HG03575 (cell line): ENCODE results near the gene ORMDL3.
"Not testable (repeated sequence)": the region's sequence is repeated elsewhere in the genome, so short reads cannot be mapped to it uniquely, and the experiment has no call there.

Source experiments
- ATAC-seq: cut with Tn5 transposase; IDR thresholded peaks from one replicate; pipeline ENCODE4 v1.9.1; 2021; ENCODE audit not compliant: unreplicated experiment, insufficient number of reproducible peaks, low FRiP score; ENCODE audit errors: extremely low read depth

Gene ORMDL3

DNA sequence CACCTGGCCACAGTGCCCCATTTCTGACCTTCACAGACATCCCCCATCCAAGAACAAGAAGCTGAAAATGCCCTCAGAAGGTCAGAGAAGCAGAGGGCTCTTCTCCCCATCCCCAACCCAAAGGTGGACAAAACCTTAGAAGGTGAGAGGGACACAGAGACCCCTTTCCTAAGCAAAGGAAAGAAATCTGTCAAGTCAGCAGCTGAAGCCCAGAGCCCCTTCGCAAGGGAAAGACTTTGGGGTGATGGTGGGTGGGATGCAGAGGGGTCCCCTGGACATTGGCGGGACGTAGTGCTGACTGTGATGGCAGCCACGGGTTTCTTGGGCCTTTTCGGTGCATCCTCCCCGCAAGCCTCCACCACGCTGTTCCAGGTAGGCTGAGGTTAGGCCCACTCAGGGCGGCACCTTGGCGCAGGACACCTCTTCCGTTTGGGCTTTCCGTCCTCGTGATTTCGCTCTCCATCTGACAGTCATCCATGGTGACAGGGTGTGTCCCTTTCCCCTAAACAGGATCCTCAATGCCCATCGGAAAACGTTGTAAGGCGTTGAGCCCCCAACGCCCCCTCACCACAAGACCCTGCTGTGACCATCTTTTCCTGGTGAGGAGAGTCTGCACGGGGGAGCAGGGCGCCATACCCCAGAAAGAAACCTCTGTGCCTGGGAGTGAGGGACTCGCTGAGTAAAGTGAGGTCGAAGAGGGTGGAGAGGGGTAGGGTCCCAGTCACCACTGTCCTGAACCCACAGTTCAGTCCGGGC lies 24.7 kb upstream of the ORMDL3 start:
- ATAC-seq, result no peak

DNA sequence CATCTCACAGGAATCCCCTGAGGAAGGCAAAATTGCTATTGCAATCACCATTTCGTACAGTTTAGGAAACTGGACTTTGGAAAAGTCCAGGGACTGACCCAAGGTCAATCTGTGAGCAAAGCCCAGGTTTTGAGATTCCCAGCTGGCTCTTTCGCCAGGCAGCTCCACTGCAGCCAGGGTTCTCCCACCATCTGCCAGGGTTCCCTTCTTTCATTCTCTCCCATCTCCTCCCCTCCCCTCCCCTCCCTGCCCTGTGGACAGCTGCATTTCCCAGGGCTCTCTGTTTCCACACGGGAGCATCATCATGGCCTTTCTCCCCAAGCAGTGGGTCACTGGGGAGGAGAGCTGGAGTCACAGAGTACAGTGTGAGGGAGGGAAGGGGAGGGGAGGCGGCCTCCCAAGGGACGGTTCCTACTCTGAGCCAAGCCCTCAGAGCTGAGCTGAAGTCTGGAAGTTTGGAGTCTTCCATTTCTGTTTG lies 23.5 kb upstream of the ORMDL3 start:
- no peak for ATAC-seq

DNA sequence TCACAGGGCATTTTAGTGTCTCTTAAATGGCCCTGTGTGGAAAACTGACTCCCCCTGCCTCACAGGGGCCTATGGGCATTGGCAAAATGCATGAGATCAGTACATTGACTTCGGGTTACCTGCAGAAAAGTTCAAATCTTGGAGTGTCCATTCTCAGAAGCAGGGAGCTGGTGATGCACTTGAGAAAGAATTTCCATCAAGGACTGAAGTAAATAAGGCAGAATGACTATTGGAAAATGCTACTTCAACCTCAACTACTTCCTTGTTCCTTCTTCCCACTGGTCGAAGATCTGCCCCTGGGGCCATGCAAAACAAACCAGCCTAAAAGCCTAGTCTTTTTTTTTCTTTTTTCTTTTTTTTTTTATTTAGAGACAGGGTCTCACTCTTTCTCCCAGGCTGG lies 21.6 kb upstream of the ORMDL3 start:
- ATAC-seq, result no peak

DNA sequence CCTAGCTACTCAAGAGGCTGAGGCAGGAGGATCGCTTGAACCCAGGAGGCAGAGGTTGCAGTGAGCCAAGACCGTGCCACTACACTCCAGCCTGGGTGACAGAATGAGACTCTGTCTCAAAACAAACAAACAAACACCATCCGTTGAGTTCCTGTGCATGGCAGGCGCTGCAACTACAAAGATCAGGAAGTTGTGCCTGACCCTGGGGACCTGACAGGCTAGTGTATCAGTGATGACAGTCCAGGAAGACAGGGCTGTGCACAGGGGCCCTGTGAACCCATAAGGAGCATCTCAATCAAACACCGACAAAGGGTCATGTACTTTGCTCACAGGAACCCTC lies 21.1 kb upstream of the ORMDL3 start:
- not testable (repeated sequence) for ATAC-seq

DNA sequence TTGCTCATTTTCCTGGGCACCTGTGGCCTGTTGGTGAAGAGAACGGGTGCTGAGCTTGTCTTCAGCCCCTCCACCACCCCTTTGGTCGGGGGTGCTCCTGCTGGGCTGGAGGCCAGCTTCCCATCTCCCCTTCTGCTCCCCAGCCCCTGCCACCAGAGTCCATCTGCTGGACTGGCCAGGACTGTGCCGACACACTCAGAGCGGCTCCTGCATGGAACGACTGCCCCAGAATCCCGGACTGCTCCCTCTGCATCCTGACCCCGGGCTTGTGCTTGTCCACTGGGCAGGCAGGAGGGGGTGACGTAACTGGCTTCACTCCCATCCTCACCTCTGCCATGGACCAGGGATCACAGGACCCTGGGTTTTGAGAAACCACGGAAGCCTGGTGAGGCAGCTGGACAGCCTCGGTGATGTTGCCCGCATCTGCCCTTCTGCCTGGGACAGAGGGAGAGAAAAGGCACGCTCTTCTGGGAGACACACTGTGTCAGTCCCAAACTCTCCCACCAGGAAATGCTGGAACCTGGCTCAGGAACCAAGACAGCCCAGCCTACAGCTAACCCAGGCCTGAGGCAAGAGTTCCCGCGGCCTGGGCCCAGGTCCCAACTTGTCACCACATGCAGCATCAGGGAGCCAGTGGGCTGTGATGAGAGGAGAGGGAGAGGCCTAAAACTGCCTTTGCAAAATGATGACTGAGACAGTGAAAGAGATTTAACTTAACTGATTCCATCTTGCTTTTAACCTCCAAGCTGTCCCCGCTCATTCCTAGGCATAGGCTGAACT lies 19.3 kb upstream of the ORMDL3 start:
- no peak for ATAC-seq

DNA sequence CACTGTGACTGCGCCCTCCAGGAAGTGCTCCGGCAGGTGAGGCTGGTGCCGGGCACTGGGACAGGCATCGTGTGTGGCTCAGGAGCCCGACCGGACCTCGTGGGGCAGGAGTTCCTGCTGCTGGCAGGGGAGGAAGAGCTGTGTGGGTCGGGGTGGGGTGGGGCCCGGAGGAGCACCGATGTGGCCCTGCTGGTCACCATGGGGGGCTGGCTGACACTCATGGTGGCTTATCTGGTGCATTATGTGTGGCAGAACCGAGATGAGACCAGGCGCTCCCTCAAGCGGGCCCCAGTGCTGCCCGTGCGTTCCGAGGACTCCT lies 17.0 kb upstream of the ORMDL3 start:
- no peak for ATAC-seq

DNA sequence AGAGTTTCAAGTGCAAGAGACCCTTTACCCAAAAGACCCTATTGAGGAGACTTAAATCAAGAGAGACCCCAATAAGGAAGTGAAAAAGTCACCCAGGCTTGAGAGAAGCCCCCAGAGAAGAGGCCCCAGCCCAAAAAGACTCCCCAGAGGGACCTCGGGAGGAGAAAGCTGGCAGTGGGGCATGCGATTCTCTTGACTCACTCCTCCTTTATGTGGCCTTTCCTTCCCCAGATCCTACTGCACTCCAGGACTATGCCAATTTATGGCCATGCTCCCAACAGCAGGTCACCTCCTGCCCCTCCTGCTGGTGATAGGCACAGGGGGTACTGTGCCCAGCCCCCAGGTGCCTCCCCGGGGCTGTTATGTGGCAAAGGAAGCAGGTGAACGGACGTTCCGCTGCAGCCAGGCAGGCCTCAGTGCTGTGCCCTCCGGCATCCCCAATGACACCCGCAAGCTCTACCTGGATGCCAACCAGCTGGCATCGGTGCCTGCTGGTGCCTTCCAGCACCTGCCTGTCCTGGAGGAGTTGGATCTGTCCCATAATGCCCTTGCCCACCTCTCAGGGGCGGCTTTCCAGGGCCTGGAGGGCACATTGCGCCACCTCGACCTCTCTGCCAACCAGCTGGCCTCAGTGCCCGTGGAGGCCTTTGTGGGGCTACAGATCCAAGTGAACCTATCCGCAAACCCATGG lies 16.4 kb upstream of the ORMDL3 start:
- no peak for ATAC-seq

DNA sequence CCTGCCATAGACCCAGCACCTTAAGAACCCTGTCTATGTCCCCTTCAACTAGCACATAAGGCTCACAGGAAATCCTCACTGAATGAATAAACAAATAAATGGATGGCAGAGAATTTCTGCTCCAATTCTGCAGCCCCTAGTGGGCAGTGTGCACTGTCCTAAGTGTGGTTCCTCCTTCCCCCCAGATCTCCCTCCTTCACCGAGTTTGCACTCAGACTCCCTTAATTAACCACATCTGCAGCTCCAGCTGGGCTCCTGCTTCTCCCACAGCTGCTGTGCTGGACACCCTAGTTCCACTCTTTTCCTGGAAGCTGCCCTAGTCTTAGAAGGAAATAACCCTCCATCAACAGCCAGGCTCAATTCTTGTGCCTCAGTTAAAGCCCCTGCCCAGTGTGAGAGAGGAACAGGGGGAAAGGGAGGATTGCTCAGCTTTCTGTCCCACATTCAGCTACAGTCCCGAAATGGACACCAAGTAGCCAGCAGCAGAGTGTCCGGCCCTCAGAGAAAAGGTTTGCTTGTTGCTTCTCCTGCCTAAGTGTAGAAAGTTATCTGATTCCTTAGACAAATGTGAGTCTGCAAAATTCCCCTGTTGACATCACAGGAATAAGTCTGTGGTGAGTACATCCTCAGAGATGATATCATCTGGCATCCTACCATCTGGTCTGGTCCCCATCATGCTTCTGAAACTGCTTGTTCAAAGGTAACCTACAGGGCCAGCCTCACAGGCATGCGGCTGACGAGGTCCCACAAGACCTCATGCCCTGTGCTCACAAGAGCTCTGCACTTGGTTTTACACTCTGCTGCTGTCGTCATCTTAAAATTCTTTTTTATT lies 12.4 kb upstream of the ORMDL3 start:
- no peak for ATAC-seq

DNA sequence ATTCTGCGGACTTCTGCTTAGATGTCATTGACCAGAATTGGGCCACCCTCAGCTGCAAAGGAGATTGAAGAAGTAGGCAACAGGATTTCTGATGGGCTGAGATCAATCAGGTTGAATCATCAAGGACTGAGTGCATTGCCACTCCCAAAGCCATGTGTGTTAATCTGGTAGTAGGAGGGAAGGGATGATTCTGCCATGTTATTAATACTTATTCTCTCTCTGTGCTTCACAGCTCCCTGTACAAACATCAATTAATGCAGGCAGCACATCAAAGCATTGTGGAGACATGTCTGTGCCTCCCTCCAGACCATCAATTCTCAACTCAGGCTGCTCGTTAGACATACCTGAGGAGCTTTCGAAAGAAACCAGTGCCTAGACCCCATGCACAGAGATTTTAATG lies 11.7 kb upstream of the ORMDL3 start:
- no peak for ATAC-seq

DNA sequence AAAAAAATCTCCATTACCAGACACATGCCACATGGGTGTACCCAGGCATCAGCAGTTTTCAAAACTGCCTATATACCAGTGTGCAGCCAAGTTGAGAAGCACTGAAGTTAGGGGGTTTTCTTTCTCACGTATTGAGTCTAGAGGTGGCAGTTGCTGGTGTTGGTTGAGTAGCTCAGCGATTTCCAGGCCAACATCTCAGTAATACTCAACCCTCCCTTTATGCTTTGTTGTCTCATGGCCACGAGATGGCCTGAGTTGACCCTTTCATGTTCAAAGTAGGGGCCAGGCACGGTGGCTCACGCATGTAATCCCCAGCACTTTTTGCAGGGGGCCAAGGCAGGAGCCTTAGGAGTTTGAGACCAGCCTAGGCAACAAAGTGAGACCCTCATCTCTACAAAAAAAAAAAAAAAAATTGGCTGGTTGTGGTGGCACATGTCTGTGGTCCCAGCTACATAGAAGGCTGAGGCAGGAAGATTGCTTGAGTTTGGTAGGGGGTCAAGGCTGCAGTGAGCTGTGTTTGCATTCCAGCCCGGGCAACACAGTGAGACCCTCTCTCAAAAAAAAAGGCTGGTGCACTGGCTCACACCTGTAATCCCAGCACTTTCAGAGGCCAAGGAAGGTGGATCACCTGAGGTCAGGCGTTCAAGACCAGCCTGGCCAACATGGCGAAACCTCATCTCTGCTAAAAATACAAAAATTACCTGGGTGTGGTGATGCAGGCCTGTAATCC lies 10.9 kb upstream of the ORMDL3 start:
- no peak for ATAC-seq

DNA sequence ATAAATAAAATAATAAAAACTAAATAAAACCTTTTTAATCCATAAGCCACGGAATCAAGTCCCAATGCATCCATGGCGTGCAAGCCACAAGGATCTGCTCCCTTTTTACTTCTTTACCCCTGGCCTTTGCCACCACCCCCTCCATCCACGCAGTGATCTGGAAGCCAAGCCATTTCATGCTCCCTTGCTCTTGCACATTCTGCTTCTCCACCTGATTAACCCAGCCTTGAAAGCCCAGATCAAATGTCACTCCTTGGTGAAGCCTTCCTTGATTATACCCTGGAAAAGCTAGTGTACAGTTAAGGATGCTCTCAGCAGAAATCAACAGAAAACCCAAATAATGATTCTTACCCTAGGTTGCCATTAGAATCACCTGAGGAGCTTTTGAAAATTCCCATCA lies 10.0 kb upstream of the ORMDL3 start:
- no peak for ATAC-seq

DNA sequence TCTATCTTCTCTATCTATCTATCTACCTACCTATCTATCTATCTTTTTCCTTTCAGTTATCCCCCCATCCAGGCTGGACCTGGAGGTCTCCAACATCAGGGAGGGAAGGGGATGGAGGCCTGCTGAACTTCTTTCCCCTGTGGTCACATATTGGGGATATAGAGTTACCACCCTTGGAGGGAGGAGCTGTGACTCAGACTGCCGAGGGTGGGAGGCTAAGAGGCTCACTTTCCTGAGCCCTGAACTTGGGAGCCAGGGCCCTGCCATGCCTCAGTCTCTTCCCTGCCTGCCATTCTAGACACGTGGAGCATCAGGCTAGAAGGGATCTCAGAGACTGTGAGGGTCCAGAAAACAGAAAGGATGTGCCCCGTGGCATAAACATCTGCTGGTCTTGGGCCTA lies 8.5 kb upstream of the ORMDL3 start:
- no peak for ATAC-seq

DNA sequence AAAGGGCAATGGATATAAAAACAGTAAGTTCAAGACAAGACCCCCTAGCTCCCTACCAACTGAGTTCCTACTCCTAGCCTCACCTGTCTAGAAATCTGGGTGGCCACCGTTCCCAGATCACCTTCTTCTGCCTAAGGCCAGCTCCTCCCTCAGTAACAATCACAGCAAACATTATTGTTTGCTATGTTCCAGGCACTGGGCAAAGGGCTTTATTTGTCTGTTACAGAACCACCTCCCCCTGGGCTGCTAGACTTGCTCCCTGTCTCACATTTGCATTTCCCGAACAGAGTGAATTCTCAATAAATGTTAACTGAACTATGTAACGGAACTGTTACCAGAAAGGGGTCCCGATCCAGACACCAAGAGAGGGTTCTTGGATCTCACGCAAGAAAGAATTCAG lies 6.9 kb upstream of the ORMDL3 start:
- no peak for ATAC-seq

DNA sequence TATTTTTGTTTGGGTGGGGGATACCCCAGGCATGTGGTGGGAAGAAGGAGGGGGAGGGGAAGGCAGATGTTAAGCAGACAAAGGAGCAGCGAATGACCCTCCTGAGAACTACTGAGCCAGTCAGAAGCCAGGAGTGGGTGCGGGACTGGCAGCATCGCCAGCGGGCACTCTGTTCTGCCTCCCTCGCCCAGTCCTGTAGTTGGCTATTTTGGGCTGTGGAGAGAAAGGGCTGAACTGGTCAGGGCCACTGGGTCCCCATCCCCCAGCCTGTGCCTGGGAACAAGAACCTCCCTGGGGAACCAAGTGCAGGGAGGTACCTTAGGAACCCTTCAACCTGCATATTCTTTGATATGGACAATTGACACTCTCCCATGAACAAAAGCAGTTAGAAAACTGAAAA lies 6.5 kb upstream of the ORMDL3 start:
- no peak for ATAC-seq

DNA sequence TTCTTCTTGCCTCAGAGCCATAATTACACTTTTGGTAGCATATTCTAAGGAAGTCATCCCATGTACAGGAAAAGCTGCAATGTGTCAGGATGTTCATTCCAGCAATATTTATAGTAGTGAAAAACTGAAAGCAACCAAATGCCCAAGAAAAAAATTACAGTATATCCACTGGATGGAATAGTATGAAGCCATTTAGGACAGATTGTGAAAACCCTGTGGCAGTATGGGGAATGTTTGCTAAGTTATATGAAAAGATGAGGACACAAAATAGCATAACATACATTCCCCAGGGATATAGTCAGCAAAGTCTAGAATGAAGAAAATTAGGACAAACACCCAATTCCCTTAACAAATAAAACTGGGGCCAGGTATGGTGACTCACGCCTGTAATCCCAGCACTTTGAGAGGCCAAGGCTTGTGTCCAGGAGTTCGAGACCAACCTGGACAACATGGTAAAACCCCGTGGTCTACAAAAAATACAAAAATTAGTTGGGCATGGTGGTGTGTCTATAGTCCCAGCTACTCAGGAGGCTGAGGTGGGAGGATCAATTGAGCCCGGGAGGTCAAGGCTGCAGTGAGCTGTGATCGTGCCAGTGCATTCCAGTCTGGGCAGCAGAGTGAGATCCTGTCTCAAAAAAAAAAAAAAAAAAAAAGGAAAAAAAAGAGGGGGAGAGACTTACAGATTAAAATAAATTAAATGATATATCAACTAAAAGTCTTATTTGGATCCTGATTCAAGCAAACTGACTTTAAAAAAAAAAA lies 2.4 kb upstream of the ORMDL3 start:
- no peak for ATAC-seq

DNA sequence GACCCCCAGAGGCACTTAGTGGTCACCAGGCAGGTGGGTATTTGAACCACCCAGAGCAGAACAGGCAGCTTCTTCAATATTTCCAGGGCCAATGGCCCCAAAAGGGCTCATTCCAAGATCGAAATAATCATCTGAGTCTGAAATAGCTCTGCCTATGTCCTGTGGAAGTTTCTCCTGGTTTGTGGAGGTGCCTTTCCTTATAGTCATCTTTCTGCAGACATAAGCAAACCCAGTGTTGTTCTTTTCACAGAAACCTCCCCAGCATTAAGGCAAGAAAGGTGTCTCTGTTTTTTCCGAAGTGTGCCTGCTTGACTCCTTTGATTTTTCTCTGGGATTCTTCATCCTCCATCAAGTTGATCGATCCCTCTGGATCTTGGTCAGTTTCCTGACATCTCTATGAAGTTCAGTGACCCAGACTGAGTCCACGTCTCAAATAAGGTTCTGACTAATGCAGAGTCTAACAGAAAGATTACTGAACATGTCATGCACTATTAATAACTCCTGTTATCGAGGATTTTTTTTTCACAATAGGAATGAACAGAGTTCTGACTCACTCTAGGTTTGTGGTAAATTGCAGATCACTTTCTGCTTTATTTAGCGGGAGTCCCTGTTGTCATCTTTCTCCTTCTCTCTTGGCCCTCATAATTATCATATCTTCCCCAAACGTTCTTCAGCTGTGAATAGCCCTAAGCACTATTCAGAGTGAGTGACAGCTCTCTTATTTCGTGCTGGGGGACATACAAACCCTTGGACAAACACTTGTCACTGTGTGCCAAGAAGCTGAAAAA lies 1.7 kb upstream of the ORMDL3 start:
- no peak for ATAC-seq
